ENCODE data around the gene GPR37L1.

- no peak for TF ChIP-seq CTCF (IDR thresholded peaks at IDR 0.05)
- TF ChIP-seq EP300 (IDR thresholded peaks at IDR 0.05) = no peak
Measured at GRCh38 chr1:202073206-202073605, 49.5 kb upstream of the GPR37L1 start.
